ENCODE data around the gene HCST. TPM values are rescaled to one million over a fixed set of nuclear protein-coding genes. Genes with fewer than 3 reads are reported as not detected.

HCST gene
- total RNA-seq, 1 donor = 0.36 TPM

DNA sequence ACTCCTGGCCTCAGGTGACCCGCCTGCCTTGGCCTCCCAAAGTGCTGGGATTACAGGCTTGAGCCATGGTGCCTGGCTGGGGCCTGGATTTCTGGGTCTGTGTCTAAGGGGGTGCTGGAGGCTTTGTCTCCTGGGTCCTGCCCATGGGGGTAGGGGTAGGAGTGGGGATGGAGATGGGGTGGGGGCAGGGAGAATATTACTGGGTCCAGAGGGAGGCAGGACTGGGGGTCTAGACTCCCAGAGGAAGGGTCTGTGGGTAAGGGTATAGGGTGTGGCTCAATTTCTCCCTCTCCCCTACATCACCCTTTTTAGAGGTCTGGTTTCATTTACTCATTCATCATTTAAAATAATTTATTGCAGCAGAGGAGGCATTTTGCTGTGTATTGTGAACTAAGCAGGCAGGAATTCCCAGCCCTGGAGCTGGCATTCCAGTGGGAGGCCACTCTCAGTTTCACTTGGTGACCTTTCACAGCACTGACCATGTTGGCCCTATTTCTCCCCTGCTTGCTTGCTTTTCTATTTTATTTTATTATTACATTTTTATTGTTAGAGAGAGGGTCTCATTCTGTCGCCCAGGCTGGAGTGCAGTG is 1.2 kb upstream of the HCST start:
- Histone ChIP-seq H3K9me3 (ENCODE audit: low read depth, low read length) (no peaks in the 10 kb centered on the region), H3K4me2 (ENCODE audit: insufficient read depth, low read length) (peak overlapping the region; percentile 97), H3K27me3 (ENCODE audit: insufficient read depth, low read length) (no peaks in the 10 kb centered on the region), H3K36me3 (ENCODE audit: insufficient read depth, low read length) (peaks cover 5% of the 10 kb centered on the region), H4K20me1 (ENCODE audit: insufficient read depth, low read length) (no peaks in the 10 kb centered on the region), H3K27ac (ENCODE audit: low read depth, low read length) (peak overlapping the region; percentile 72), H3K79me2 (ENCODE audit: insufficient read depth, low read length) (peaks cover 21% of the 10 kb centered on the region), H3K4me3 (ENCODE audit: insufficient read depth, low read length) (peak overlapping the region; percentile 86), H2AFZ (ENCODE audit: low read length) (no peak overlapping the region), H3K4me1 (ENCODE audit: insufficient read depth, low read length) (peaks cover 23% of the 10 kb centered on the region)
- DNase-seq (ENCODE audit: insufficient read length, low spot score, missing footprints) = peak; percentile 94
- TF ChIP-seq, protein P1, sequence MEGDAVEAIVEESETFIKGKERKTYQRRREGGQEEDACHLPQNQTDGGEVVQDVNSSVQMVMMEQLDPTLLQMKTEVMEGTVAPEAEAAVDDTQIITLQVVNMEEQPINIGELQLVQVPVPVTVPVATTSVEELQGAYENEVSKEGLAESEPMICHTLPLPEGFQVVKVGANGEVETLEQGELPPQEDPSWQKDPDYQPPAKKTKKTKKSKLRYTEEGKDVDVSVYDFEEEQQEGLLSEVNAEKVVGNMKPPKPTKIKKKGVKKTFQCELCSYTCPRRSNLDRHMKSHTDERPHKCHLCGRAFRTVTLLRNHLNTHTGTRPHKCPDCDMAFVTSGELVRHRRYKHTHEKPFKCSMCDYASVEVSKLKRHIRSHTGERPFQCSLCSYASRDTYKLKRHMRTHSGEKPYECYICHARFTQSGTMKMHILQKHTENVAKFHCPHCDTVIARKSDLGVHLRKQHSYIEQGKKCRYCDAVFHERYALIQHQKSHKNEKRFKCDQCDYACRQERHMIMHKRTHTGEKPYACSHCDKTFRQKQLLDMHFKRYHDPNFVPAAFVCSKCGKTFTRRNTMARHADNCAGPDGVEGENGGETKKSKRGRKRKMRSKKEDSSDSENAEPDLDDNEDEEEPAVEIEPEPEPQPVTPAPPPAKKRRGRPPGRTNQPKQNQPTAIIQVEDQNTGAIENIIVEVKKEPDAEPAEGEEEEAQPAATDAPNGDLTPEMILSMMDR (IDR thresholded peaks at IDR 0.05; ENCODE audit: extremely low read depth, low read depth, low read length) = no peak

DNA sequence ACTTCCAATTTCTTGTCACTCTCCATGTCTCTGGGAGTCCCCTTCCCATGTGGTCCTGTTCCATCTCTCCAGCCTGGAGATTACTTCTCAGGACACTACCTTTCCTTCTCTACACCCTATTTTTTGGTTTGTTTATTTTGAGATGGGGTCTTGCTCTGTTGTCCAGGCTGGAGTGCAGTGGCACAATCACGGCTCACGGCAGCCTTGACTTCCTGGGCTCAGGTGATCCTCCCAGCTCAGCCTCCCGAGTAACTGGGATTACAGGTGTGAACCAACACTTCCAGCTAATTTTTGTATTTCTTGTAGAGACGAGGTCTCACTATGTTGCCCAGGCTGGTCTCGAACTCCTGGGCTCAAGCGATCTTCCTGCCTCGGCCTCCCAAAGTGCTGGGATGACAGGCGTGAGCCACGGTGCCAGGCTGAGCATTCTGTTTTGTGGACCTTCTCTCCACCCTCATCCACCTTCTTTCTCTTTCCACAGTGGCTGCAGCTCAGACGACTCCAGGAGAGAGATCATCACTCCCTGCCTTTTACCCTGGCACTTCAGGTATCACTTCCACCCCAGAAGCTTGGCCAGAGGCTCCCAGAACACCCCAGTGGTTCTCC is 644 bp downstream of the HCST start:
- DNase-seq (ENCODE audit: insufficient read length, low spot score, missing footprints) = no peak
- H3K4me2 ChIP-seq (ENCODE audit: insufficient read depth, low read length) = peak overlapping the region; percentile 75
- H3K27me3 ChIP-seq (ENCODE audit: insufficient read depth, low read length) = no peaks in the 10 kb centered on the region
- H4K20me1 ChIP-seq (ENCODE audit: insufficient read depth, low read length) = no peaks in the 10 kb centered on the region
- no peaks in the 10 kb centered on the region for H3K9me3 ChIP-seq (ENCODE audit: low read depth, low read length)
- H3K4me1 ChIP-seq (ENCODE audit: insufficient read depth, low read length) = peaks cover 23% of the 10 kb centered on the region
- peak overlapping the region; percentile 89 for H2AFZ ChIP-seq (ENCODE audit: low read length)
- no peaks in the 10 kb centered on the region for H3K36me3 ChIP-seq (ENCODE audit: insufficient read depth, low read length)
- TF ChIP-seq, protein P1 (IDR thresholded peaks at IDR 0.05; ENCODE audit: extremely low read depth, low read depth, low read length) = no peak
- peaks cover 13% of the 10 kb centered on the region for H3K79me2 ChIP-seq (ENCODE audit: insufficient read depth, low read length)
- H3K4me3 ChIP-seq (ENCODE audit: insufficient read depth, low read length) = peak overlapping the region; percentile 55
- H3K27ac ChIP-seq (ENCODE audit: low read depth, low read length) = no peak overlapping the region

DNA sequence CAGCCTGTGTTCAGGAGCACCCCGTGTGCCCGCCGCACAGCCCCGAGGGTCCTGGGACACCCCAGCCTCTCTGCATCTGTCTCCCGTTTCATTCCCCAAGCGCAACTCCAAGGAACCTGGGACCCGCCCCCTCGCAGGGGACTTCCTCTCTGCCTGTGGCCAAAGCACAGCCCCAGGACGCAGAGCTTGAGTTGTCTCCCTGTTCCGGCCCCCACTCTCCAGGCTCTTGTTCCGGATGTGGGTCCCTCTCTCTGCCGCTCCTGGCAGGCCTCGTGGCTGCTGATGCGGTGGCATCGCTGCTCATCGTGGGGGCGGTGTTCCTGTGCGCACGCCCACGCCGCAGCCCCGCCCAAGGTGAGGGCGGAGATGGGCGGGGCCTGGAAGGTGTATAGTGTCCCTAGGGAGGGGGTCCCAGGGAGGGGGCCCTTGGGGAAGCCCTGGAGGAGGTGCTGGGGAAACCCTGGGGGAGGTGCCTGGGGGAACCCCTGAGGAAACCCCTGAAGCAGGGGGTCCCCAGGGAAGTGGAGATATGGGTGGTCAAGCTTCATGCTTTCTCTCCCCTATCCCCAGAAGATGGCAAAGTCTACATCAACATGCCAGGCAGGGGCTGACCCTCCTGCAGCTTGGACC is 1.3 kb downstream of the HCST start:
- Histone ChIP-seq H3K27me3 (ENCODE audit: insufficient read depth, low read length) (no peaks in the 10 kb centered on the region), H3K36me3 (ENCODE audit: insufficient read depth, low read length) (no peaks in the 10 kb centered on the region), H3K4me1 (ENCODE audit: insufficient read depth, low read length) (peaks cover 23% of the 10 kb centered on the region), H3K27ac (ENCODE audit: low read depth, low read length) (no peak overlapping the region), H3K4me3 (ENCODE audit: insufficient read depth, low read length) (peak overlapping the region; percentile 55), H3K9me3 (ENCODE audit: low read depth, low read length) (no peaks in the 10 kb centered on the region), H2AFZ (ENCODE audit: low read length) (peak overlapping the region; percentile 89), H4K20me1 (ENCODE audit: insufficient read depth, low read length) (no peaks in the 10 kb centered on the region), H3K4me2 (ENCODE audit: insufficient read depth, low read length) (peak overlapping the region; percentile 75), H3K79me2 (ENCODE audit: insufficient read depth, low read length) (peaks cover 6% of the 10 kb centered on the region)
- TF ChIP-seq, protein P1 (IDR thresholded peaks at IDR 0.05; ENCODE audit: extremely low read depth, low read depth, low read length) = no peak
- DNase-seq (ENCODE audit: insufficient read length, low spot score, missing footprints) = peak; percentile 89

Measured in osteoblast (primary cell).